ENCODE results near the gene ACKR2. TPM values are rescaled to one million over a fixed set of nuclear protein-coding genes. Genes with fewer than 3 reads are reported as not detected.
A peak's percentile ranks its signal among the peaks of the same experiment; 100 is the strongest.

The ACKR2 gene
- total RNA-seq, 4 donors from 2014 or later: 5.6 to 15.3 (median 10.7) TPM

DNA sequence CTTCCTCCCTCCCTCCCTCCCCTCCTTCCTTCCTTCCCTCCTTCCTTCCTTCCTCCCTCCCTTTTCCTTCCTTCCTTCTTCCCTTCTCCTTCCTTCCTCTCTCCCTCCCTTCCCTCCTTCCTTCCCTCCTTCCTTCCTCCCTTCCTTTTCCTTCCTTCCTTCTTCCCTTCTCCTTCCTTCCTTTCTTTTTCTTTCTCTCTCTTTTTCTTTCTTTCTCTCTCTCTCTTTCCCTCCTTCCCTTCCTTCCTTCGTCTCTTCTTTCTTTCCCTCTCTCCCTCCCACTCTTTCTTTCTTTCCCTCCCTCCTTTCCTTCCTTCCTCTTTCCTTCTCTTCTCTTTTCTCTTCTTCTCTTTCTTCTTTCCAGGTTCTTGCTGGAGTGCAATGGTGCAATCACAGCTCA, 94.8 kb downstream of the ACKR2 start:
- intact Hi-C loops (cut with DNase I): no loop called here
- DNase-seq: no peak
- H3K27ac ChIP-seq: no peak overlapping the region
- TF ChIP-seq, protein P1, sequence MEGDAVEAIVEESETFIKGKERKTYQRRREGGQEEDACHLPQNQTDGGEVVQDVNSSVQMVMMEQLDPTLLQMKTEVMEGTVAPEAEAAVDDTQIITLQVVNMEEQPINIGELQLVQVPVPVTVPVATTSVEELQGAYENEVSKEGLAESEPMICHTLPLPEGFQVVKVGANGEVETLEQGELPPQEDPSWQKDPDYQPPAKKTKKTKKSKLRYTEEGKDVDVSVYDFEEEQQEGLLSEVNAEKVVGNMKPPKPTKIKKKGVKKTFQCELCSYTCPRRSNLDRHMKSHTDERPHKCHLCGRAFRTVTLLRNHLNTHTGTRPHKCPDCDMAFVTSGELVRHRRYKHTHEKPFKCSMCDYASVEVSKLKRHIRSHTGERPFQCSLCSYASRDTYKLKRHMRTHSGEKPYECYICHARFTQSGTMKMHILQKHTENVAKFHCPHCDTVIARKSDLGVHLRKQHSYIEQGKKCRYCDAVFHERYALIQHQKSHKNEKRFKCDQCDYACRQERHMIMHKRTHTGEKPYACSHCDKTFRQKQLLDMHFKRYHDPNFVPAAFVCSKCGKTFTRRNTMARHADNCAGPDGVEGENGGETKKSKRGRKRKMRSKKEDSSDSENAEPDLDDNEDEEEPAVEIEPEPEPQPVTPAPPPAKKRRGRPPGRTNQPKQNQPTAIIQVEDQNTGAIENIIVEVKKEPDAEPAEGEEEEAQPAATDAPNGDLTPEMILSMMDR (IDR thresholded peaks at IDR 0.05): no peak
- TF ChIP-seq POLR2A (IDR thresholded peaks at IDR 0.05): no peak
- H3K4me1 ChIP-seq: peaks cover 6 to 18% of the 10 kb centered on the region in 2 donors
- no peaks in the 10 kb centered on the region for H3K9me3 ChIP-seq
- 90 to 95% methylated on average over 1 of the region's 1 CpG for WGBS, 2 donors
- no peaks in the 10 kb centered on the region for H3K27me3 ChIP-seq
- no peaks in the 10 kb centered on the region for H3K36me3 ChIP-seq
- no peak overlapping the region for H3K4me3 ChIP-seq (replicated peaks in 1 of 3)

DNA sequence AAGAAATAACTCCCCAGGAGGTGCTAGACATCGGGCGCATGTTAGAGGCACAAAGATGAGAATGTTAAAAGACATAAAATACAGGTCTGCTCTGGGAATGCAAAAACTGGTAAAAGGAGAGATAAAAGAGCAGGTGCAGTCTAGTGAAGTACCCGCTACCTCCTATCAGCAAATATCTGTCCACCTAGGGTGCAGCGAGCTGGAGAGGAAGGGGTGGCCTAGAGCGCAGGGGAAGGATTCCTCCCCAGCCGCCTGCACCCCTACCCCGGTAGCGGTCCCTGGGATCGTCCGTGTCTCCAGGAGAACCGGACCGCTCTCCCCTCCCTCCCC, 96.5 kb downstream of the ACKR2 start:
- no peaks in the 10 kb centered on the region for H3K27me3 ChIP-seq
- H3K4me1 ChIP-seq: peaks cover 6 to 18% of the 10 kb centered on the region in 2 donors
- no peaks in the 10 kb centered on the region for H3K9me3 ChIP-seq
- peak overlapping the region; percentile 57 to 73 (median 65) for H3K4me3 ChIP-seq (replicated peaks in 1 of 3)
- DNase-seq: no peak
- intact Hi-C loops (cut with DNase I): no loop called here
- WGBS, 2 donors: 13 to 17% methylated on average over 7 to 12 of the region's 12 CpGs
- peak overlapping the region in 1 of 3 donors; percentile 3 for H3K27ac ChIP-seq
- H3K36me3 ChIP-seq: no peaks in the 10 kb centered on the region
- TF ChIP-seq POLR2A (IDR thresholded peaks at IDR 0.05): no peak
- TF ChIP-seq, protein P1 (IDR thresholded peaks at IDR 0.05): no peak

DNA sequence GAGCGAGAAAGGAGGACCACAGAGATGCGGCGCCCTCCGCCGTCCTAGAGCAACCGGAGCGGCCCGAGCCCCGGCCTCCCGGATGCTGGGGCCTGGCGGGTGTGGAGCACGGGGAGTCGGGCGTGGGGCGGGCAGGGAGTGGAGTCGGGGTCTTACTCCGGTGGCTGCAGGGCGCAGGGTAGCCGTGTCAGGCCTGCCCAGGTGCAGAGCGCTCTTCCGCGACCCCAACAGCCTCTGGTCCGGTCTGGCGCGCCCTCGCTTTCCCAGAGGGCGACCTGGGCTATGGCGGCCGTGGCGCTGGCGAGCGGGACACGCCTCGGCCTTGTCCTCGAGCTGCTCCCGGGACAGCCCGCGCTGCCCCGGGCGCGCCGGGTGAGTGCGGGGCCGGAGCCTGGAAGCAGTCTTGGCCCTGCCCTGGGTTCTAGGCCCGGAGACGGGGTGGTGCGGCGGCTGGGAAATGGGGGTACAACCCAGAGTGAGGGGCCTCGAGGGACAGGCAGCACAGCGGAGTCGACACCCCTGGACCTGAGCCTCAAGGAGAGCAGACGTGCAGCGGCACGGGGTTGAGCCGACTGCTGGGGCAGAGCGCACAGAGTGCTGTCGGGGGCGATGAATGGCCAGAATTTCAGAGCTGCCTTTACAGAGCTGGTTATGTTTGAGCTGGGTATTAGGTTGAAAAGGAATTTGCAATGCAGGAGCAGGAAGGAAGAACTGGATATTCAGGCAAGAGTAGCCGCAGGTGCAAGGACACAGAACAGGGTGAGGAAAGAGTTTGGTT, 97.0 kb downstream of the ACKR2 start, which contains the start of gene ZNF662:
TSS of gene ZNF662 (plus strand) at position 73 of the 778 bp plus-strand sequence. CDS start 1,973 bp downstream, outside the sequence.
- Histone ChIP-seq H3K4me1 (peaks cover 6 to 18% of the 10 kb centered on the region in 2 donors), H3K9me3 (no peaks in the 10 kb centered on the region), H3K4me3 (replicated peaks in 1 of 3) (peak within 1 kb of the TSS; percentile 57 to 73 (median 65)), H3K36me3 (peaks cover 3 to 4% of the 10 kb centered on the region in 2 donors), H3K27ac (peak within 1 kb of the TSS; percentile 3 to 42 (median 30)), H3K27me3 (no peaks in the 10 kb centered on the region)
- 3 to 4% methylated on average over 19 to 30 of the region's 59 CpGs for WGBS, 2 donors
- DNase-seq: peak; percentile 61 to 66
- intact Hi-C loops (cut with DNase I): no loop called here
- TF ChIP-seq POLR2A (IDR thresholded peaks at IDR 0.05): peak in 1 of 2 donors; percentile 12
- TF ChIP-seq, protein P1 (IDR thresholded peaks at IDR 0.05): no peak

DNA sequence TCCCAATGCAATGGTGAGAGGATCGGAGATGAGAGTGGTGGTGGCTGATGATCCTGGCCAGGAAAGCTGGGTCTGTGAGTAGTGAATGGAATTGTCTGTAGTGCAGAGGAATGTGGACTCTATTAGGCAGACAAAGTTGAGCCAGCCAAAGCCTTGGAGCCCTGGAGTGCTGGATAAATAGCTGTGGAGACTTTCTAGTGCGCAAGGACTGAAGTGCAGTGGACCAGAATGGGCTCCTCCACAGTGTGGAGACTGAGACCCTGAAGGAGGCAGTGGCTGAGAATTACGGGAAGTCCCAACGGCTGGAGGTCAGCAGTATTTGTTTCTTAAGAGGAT, 97.6 kb downstream of the ACKR2 start:
- peak in 1 of 2 donors; percentile 2 for DNase-seq
- intact Hi-C loops (cut with DNase I): no loop called here
- Histone ChIP-seq H3K4me1 (peaks cover 6 to 18% of the 10 kb centered on the region in 2 donors), H3K27me3 (no peaks in the 10 kb centered on the region), H3K4me3 (replicated peaks in 1 of 3) (peak overlapping the region in 2 of 3 donors; percentile 57 to 65), H3K27ac (no peak overlapping the region), H3K9me3 (no peaks in the 10 kb centered on the region), H3K36me3 (peaks cover 8 to 10% of the 10 kb centered on the region in 2 donors)
- 61 to 62% methylated on average over 4 of the region's 4 CpGs for WGBS, 2 donors
- TF ChIP-seq, protein P1 (IDR thresholded peaks at IDR 0.05): no peak
- TF ChIP-seq POLR2A (IDR thresholded peaks at IDR 0.05): no peak

DNA sequence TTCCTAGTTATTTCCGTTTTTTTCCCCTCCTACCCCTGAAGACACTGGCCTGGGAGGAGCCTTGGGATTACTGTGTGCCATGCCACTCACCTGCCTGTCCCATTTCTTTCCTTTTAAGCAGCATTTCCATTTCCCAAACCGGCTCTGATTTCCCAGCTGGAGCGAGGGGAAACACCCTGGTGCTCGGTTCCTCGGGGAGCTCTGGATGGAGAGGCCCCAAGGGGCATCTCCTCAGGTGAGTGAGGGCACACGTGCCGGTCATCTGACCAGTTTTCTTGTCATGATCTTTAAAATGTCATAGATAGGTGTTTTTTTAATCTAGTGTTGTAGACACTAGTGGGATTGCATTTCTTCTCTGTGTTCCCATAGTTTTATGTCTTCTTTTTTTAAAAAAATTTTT, 99.4 kb downstream of the ACKR2 start:
- no peak for TF ChIP-seq POLR2A (IDR thresholded peaks at IDR 0.05)
- TF ChIP-seq, protein P1 (IDR thresholded peaks at IDR 0.05): no peak
- intact Hi-C loops (cut with DNase I): no loop called here
- Histone ChIP-seq H3K27ac (no peak overlapping the region), H3K9me3 (no peaks in the 10 kb centered on the region), H3K36me3 (peaks cover 9 to 21% of the 10 kb centered on the region in 2 donors), H3K4me1 (peaks cover 6 to 18% of the 10 kb centered on the region in 2 donors), H3K4me3 (replicated peaks in 1 of 3) (no peak overlapping the region), H3K27me3 (no peaks in the 10 kb centered on the region)
- 93 to 96% methylated on average over 7 of the region's 7 CpGs for WGBS, 2 donors
- DNase-seq: no peak

Measured in thyroid gland (tissue), 4 donors.